GM18870 (cell line): ENCODE results near the gene ZNF616.
A peak's percentile ranks its signal among the peaks of the same experiment; 100 is the strongest.

Experiments used
- ATAC-seq: cut with Tn5 transposase; IDR thresholded peaks from one replicate; pipeline ENCODE4 v1.9.1; 2021; ENCODE audit warnings: moderate library complexity; ENCODE audit not compliant: unreplicated experiment

Gene ZNF616

GRCh38 chr19:52139252-52140031 lies at the start of gene ZNF616:
ZNF616 (minus strand) TSS chr19:52139938; CDS start chr19:52130512, 9,426 bp downstream.
- ATAC-seq, result peak; percentile 59

DNA sequence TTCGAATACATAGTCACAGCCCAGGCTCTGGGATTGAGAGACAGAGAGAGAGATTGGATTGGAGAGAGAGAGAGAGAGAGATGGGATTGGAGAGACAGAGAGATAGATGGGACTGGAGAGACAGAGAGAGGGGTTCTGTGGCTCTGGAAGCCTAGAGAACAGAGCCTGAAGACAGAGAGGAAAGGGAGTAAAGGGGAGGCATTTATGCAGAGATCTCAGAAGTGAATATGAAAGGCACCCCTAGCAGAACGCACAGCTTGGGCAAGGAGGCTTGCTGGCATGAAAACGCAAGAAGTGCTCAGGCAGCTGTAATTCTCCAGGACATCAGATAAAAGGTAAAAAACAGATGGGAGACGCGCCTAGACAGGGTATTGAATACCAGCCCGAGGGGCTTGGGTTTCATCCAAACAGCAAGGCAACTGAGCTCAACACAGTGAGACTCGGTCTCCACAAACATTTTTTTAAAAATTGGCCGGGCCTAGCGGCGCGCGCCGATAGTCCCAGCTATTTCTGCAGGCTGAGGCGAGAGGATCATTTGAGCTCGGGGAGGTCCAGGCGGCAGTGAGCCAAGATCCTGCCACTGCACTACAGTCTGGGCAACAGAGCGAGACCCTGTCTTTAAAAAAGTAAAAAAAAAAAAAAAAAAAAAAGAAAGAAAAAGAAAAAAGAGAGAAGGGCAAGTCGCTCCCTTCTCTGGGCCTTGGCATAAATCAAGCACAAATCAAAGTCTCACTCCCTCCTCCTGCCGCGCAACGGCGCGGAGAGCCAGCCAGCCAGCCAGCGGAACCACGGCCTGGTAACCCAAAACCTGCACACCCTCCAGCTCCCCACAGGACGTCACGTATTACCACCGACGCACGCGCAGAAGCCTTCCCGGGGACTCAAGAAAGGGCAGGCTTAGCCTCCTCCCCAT lies 49.3 kb upstream of the ZNF616 start:
- ATAC-seq, result peak; percentile 1

GRCh38 chr19:52187407-52187806 lies 47.7 kb upstream of the ZNF616 start:
- no peak for ATAC-seq

- ATAC-seq, result no peak
Observed at GRCh38 chr19:52176574-52176973, 36.8 kb upstream of the ZNF616 start.

DNA sequence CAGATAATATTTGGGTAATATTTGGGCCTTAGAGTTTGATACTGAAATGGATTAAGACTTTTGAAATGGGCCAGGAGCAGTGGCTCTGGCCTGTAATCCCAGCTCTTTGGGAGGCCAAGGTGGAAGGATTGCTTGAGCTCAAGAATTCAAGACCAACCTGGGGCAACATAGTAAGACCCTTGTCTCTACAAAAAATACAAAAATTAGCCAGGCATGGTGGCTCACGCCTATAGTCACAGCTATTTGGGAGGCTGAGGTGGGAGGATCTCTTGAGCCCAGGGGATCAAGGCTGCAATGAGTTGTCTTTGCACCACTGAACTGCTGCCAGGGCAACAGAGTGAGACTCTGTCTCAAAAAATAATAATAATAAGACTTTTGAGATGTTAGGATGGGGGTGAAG lies 32.6 kb upstream of the ZNF616 start:
- ATAC-seq, result no peak

GRCh38 chr19:52171321-52172169 lies 31.8 kb upstream of the ZNF616 start, which contains the start of gene ZNF836:
ZNF836 (minus strand) TSS chr19:52171621; CDS start chr19:52168072, 3,549 bp downstream.
- ATAC-seq, result no peak

DNA sequence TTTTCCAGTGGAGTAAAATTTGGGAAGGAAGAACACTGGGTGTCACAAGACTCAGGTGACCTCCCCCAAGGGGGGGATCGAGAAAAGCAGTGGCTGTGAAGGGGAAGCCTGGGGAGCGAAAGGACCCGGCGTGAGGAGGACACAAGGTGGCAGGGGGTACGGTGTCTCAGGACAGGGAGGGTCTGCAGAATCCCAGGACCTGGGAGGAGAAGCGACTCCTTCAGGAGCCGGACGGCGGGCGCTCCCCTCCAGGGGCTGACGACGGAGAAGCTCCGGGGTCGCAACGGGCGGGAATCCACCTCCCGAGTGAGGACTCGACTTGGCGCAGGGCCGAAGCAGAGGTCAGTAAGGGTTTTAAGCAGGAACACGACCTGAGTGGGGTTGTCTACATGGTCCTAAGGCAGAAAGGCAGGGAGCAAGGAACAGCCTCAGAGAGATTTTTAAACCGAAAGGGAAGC lies 31.2 kb upstream of the ZNF616 start:
- no peak for ATAC-seq

DNA sequence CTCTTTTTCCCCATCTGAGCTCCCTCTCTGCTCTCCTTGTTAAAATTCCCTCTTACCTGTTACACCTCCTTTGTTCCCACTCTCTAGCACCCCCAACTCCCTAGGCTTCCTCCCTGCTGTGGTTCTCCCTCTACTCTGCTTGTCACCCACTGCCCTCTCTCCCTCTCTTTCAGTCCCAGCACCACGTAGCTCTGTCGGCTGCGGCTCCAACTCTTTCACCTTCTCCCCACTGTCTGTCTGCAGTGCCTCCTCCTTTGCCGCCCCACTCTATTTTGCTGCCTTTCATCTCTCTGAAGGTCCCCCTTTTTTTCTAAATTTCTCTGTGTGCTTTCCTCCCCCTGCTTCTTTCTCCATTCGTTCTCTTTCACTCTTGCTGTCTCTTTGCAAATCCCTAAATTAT lies 30.6 kb upstream of the ZNF616 start:
- no peak for ATAC-seq

GRCh38 chr19:52155596-52156359 lies 16.0 kb upstream of the ZNF616 start:
- no peak for ATAC-seq

- no peak for ATAC-seq
Observed at GRCh38 chr19:52148256-52148655, 8.5 kb upstream of the ZNF616 start.

- ATAC-seq, result no peak
Observed at GRCh38 chr19:52142001-52142595, 2.4 kb upstream of the ZNF616 start.

GRCh38 chr19:52141203-52141602 lies 1.5 kb upstream of the ZNF616 start:
- ATAC-seq, result no peak

DNA sequence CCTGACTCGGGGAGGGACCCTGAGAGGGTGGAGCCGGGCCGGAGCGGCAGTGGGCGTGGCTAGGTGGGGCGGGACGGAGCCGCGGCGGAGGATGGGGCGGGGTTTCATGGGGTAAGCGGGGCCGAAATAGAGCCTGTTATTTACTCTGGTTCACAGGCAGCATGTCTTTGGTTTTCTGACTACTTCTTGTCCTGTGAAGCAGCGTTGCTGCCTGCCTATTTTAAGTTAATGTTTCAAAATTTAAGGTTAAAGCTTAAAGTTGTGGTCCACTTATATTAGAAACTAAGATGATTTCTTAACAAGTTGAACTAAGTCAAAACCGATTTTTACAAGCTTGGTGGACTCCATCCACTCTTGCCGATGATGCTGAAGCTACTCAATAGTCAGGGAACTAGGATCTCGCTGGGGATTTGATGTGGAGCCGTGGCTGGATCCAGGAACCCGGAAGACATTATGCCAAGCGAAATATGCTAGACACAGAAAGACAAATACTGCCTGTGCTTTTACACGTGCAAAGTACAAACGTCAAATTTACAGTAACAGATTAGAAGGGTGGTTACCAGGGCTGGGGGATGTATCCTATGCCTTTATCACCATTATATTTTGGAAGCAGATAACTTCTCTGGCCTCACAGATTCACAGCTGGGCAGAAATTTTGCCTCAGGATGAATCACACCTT lies 433 bp upstream of the ZNF616 start:
- ATAC-seq, result no peak

DNA sequence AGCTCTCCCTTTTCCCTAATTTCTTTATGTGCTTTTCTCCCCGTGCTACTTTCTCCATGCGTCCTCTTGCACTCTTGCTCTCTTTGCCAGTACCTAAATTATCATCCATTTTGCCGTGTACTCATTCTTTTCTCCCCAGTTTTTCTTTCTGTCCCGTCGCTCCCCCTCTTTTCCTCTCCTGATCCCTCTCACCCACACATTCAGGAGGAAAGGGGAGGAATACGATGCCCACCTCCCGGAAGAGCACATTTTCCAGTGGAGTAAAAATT lies 821 bp downstream of the ZNF616 start:
- ATAC-seq, result no peak

GRCh38 chr19:52138278-52138982 lies 1.3 kb downstream of the ZNF616 start:
- ATAC-seq, result no peak

- no peak for ATAC-seq
Observed at GRCh38 chr19:52120286-52120685, 19.5 kb downstream of the ZNF616 start.

DNA sequence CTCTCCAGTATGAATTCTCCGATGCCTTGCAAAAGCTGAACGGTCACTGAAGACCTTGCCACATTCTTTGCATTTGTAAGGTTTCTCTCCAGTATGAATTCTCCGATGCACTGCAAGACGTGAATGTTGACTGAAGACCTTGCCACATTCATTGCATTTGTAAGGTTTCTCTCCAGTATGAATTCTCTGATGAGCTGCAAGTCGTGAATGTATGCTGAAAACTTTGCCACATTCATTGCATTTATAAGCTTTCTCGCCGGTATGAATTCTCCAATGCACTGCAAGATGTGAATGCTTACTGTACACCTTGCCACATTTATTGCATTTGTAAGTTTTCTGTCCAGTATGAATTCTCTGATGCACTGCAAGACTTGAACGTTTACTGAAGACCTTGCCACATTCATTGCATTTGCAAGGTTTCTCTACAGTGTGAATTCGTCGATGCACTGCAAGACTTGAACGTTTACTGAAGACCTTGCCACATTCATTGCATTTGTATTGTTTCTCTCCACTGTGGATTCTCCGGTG lies 24.1 kb downstream of the ZNF616 start:
- ATAC-seq, result no peak

DNA sequence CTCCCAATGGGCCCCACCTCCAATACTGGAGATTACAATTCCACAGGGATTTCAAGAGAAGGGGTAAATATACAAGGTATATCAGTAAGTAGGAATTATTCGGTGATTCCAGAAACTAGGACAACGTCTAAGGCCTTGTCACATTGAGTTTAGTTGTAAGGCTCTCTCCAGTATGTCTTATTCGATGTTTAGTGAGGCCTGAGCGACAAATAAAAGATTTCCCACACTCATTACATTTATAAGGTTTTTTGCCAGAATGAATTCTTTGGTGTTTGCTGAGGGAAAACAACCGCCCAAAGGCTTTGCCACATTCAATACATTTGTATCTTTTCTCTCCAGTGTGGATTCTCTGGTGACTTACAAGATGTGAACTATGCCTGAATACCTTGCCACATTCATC lies 25.0 kb downstream of the ZNF616 start:
- ATAC-seq, result no peak

GRCh38 chr19:52112624-52113023 lies 27.1 kb downstream of the ZNF616 start:
- no peak for ATAC-seq
